GM12878 (cell line): Measurements from ENCODE around the gene CHPT1.

Experiments
- CEBPZ ChIP-seq: fragments of 150-350 bp; IDR thresholded peaks from 2 replicates; pipeline ENCODE4 v1.6.1; 2016; ENCODE audit warnings: low read depth, low read length
- CTCF ChIP-seq, 3 experiments: IDR thresholded peaks in 2 of 3; conservative IDR thresholded peaks in 1 of 3; 2 replicates each; pipeline ENCODE4 v1.5.1; 2011; ENCODE audit warnings: low read depth in 3 of 3, low read length in 3 of 3, mild to moderate bottlenecking in 3 of 3, control low read depth in 2 of 3, moderate library complexity in 2 of 3, inconsistent platforms in 1 of 3, mixed read lengths in 1 of 3; ENCODE audit not compliant: control insufficient read depth in 2 of 3, insufficient read depth in 1 of 3; ENCODE audit errors: extremely low read depth in 1 of 3
- EZH2 ChIP-seq: IDR thresholded peaks from 2 replicates; pipeline ENCODE4 v1.6.1; 2012; ENCODE audit warnings: low read depth, mild to moderate bottlenecking, control low read depth, inconsistent platforms, low read length, borderline replicate concordance; ENCODE audit not compliant: control insufficient read depth
- HDGF ChIP-seq: fragments of 450-650 bp; IDR thresholded peaks from 2 replicates; pipeline ENCODE4 v1.6.1; 2016; ENCODE audit warnings: antibody characterized with exemption
- NFIC ChIP-seq: IDR thresholded peaks from 2 replicates; pipeline ENCODE4 v1.6.1; 2012; ENCODE audit warnings: low read depth, mild to moderate bottlenecking, inconsistent platforms, low read length, moderate library complexity
- NR2C2 ChIP-seq: IDR thresholded peaks from 2 replicates; pipeline ENCODE4 v1.6.1; 2011; ENCODE audit warnings: borderline replicate concordance, low read depth; ENCODE audit not compliant: control insufficient read depth, insufficient read length
- PAX8 ChIP-seq: fragments of 450-650 bp; IDR thresholded peaks from 2 replicates; pipeline ENCODE4 v1.6.1; 2017; ENCODE audit warnings: mild to moderate bottlenecking, moderate library complexity
- POLR2A ChIP-seq: IDR thresholded peaks from 2 replicates; pipeline ENCODE4 v1.6.1; 2011; ENCODE audit warnings: low read depth, mild to moderate bottlenecking, low read length
- RCOR1 ChIP-seq: conservative IDR thresholded peaks from 2 replicates; pipeline ENCODE4 v1.6.1; 2012; ENCODE audit warnings: low read depth, low read length, improper control_type of control experiment

- no peak for TF ChIP-seq EZH2
- TF ChIP-seq CTCF (IDR thresholded peaks at IDR 0.05 in 2 of 3, conservative IDR thresholded peaks at IDR 0.05 in 1 of 3; ENCODE audit: control insufficient read depth in 2 of 3, extremely low read depth in 1 of 3, insufficient read depth in 1 of 3, low read depth in 3 of 3, low read length in 3 of 3): no peak
- TF ChIP-seq NR2C2: no peak
- no peak for TF ChIP-seq CEBPZ
- TF ChIP-seq PAX8: no peak
- TF ChIP-seq HDGF: no peak
- TF ChIP-seq NFIC: no peak
- no peak for TF ChIP-seq POLR2A
- no peak for TF ChIP-seq RCOR1
Measured at GRCh38 chr12:101706403-101706802, 9.0 kb downstream of the CHPT1 start.
